ENCODE data around the gene FZD8.

Gene FZD8

GRCh38 chr10:35612385-35613106 is 29.6 kb downstream of the FZD8 start:
- no peak for TF ChIP-seq CTCF (conservative IDR thresholded peaks at IDR 0.05; ENCODE audit: control insufficient read depth, insufficient read depth, low read depth, low read length)
- no peak overlapping the region for H3K4me3 ChIP-seq (ENCODE audit: control insufficient read depth, low read depth, low read length)
- no peak for DNase-seq (ENCODE audit: low read depth)

GRCh38 chr10:35611750-35612149 is 30.3 kb downstream of the FZD8 start:
- TF ChIP-seq CTCF (conservative IDR thresholded peaks at IDR 0.05; ENCODE audit: control insufficient read depth, insufficient read depth, low read depth, low read length) = no peak
- no peak for DNase-seq (ENCODE audit: low read depth)
- no peak overlapping the region for H3K4me3 ChIP-seq (ENCODE audit: control insufficient read depth, low read depth, low read length)

- no peak for DNase-seq (ENCODE audit: low read depth)
- no peak for TF ChIP-seq CTCF (conservative IDR thresholded peaks at IDR 0.05; ENCODE audit: control insufficient read depth, insufficient read depth, low read depth, low read length)
- peak overlapping the region; percentile 22 for H3K4me3 ChIP-seq (ENCODE audit: control insufficient read depth, low read depth, low read length)
Observed at GRCh38 chr10:35608328-35608672, 33.8 kb downstream of the FZD8 start.

GRCh38 chr10:35607475-35608327 is 34.4 kb downstream of the FZD8 start:
- DNase-seq (ENCODE audit: low read depth) = no peak

GRCh38 chr10:35606430-35606829 is 35.7 kb downstream of the FZD8 start:
- no peak for TF ChIP-seq CTCF (conservative IDR thresholded peaks at IDR 0.05; ENCODE audit: control insufficient read depth, insufficient read depth, low read depth, low read length)
- no peak overlapping the region for H3K4me3 ChIP-seq (ENCODE audit: control insufficient read depth, low read depth, low read length)
- DNase-seq (ENCODE audit: low read depth) = peak; percentile 33

More at GRCh38 chr10:35607475-35608327, 34.4 kb downstream of the FZD8 start:
- peak overlapping the region; percentile 22 for H3K4me3 ChIP-seq (ENCODE audit: control insufficient read depth, low read depth, low read length)
- no peak for TF ChIP-seq CTCF (conservative IDR thresholded peaks at IDR 0.05; ENCODE audit: control insufficient read depth, insufficient read depth, low read depth, low read length)

GRCh38 chr10:35605191-35605590 is 36.9 kb downstream of the FZD8 start, which contains the start of gene GJD4:
TSS of gene GJD4 (plus strand) at chr10:35605341. CDS start at chr10:35605568, 227 bp downstream.
- DNase-seq (ENCODE audit: low read depth) = no peak
- H3K4me3 ChIP-seq (ENCODE audit: control insufficient read depth, low read depth, low read length) = no peak within 1 kb of the TSS
- no peak for TF ChIP-seq CTCF (conservative IDR thresholded peaks at IDR 0.05; ENCODE audit: control insufficient read depth, insufficient read depth, low read depth, low read length)
